SU-DHL-6 (cell line): ENCODE data around the gene NDUFS2.

Source experiments
- H2AFZ ChIP-seq: fragments of 200-600 bp; sonication (generic); 2 replicates; pipeline ENCODE4 v1.6.1; 2014; ENCODE audit warnings: low read depth, mild to moderate bottlenecking, moderate library complexity, mixed read lengths, antibody characterized with exemption, low read length; ENCODE audit not compliant: severe bottlenecking
- H3F3A ChIP-seq: fragments of 200-600 bp; shearing (Covaris generic); 2 replicates; pipeline ENCODE4 v1.6.0; 2016; ENCODE audit warnings: antibody characterized with exemption, mild to moderate bottlenecking; ENCODE audit not compliant: insufficient read depth
- H3K27ac ChIP-seq: fragments of 200-600 bp; sonication (generic); 2 replicates; pipeline ENCODE4 v1.5.1; 2016; ENCODE audit warnings: low read depth, mild to moderate bottlenecking, low read length, moderate library complexity, mixed read lengths
- H3K27me3 ChIP-seq: fragments of 200-600 bp; sonication (generic), shearing (Covaris generic); 2 replicates; pipeline ENCODE4 v1.6.0; 2014; ENCODE audit warnings: mild to moderate bottlenecking, low read length
- H3K36me3 ChIP-seq: fragments of 200-600 bp; sonication (generic); 2 replicates; pipeline ENCODE4 v1.6.1; 2014; ENCODE audit warnings: mild to moderate bottlenecking, low read length, mixed read lengths
- H3K4me2 ChIP-seq: fragments of 300-600, 200-600 bp; shearing (Covaris generic), sonication (generic); 2 replicates; pipeline ENCODE4 v1.6.0; 2014; ENCODE audit warnings: low read length, low read depth, mild to moderate bottlenecking; ENCODE audit not compliant: poor library complexity, severe bottlenecking
- H3K4me3 ChIP-seq: fragments of 200-600 bp; sonication (generic); 2 replicates; pipeline ENCODE4 v1.5.1; 2014; ENCODE audit warnings: antibody characterized with exemption, low read length, mild to moderate bottlenecking, mixed read lengths; ENCODE audit not compliant: insufficient read depth, poor library complexity, severe bottlenecking
- H3K79me2 ChIP-seq: fragments of 200-600 bp; sonication (generic); 2 replicates; pipeline ENCODE4 v1.6.1; 2014; ENCODE audit warnings: mild to moderate bottlenecking, low read length, moderate library complexity; ENCODE audit not compliant: insufficient read depth
- H3K9ac ChIP-seq: fragments of 200-600 bp; sonication (generic); 2 replicates; pipeline ENCODE4 v1.7.0; 2014; ENCODE audit warnings: mild to moderate bottlenecking, low read length
- H3K9me2 ChIP-seq: fragments of 200-600 bp; sonication (generic); replicated peaks from 2 replicates; pipeline ENCODE4 v1.6.1; 2014; ENCODE audit warnings: low read length; ENCODE audit not compliant: insufficient read depth
- H3K9me3 ChIP-seq: fragments of 200-600 bp; sonication (generic); 2 replicates; pipeline ENCODE4 v1.6.1; 2014; ENCODE audit warnings: low read length, mixed read lengths; ENCODE audit not compliant: insufficient read depth
- H4K20me1 ChIP-seq: fragments of 200-600 bp; sonication (generic); 2 replicates; pipeline ENCODE4 v1.6.1; 2014; ENCODE audit warnings: low read depth, mild to moderate bottlenecking, antibody characterized with exemption, low read length, moderate library complexity, mixed read lengths
- EZH2phosphoT487 ChIP-seq: fragments of 200-600 bp; sonication (generic), shearing (Covaris generic); conservative IDR thresholded peaks from 2 replicates; pipeline ENCODE4 v1.6.1; 2018; ENCODE audit warnings: mild to moderate bottlenecking, antibody characterized with exemption, low read length, moderate library complexity, mixed read lengths
- TF ChIP-seq, protein P1 (sequence below): fragments of 200-600 bp; sonication (generic); IDR thresholded peaks from one replicate; pipeline ENCODE4 v1.5.1; 2017; ENCODE audit warnings: antibody characterized with exemption, mild to moderate bottlenecking, low read length, moderate library complexity; ENCODE audit not compliant: insufficient read depth, poor library complexity, severe bottlenecking

The NDUFS2 gene

DNA sequence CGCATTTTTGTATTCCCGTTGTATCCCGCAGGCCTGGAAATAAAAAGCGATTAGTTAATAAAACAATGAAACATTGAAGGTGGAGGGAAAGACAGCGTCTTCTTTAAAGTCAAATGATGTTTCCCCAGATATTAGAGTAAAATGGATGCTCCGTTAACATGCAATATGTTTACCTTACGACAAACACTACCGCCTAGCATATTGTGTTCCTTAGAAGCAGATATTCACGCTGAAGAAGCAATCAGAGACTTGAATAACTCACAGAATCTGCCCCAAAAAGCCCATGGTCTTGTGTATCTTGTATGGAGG, 24.3 kb upstream of the NDUFS2 start:
- Histone ChIP-seq H3K9ac (peak overlapping the region; percentile 69), H3K27ac (no peak overlapping the region), H3K9me2 (no peaks in the 10 kb centered on the region), H3K4me3 (peak overlapping the region; percentile 86), H3F3A (peaks cover 13% of the 10 kb centered on the region; the same call in 1 of the 2 replicates), H3K79me2 (no peaks in the 10 kb centered on the region; the same call in 1 of the 2 replicates), H3K36me3 (no peaks in the 10 kb centered on the region), H3K9me3 (no peaks in the 10 kb centered on the region), H2AFZ (peak overlapping the region; percentile 87), H4K20me1 (no peaks in the 10 kb centered on the region), H3K4me2 (peak overlapping the region; percentile 85), H3K27me3 (no peaks in the 10 kb centered on the region)
- TF ChIP-seq EZH2phosphoT487 = no peak
- TF ChIP-seq, protein P1, sequence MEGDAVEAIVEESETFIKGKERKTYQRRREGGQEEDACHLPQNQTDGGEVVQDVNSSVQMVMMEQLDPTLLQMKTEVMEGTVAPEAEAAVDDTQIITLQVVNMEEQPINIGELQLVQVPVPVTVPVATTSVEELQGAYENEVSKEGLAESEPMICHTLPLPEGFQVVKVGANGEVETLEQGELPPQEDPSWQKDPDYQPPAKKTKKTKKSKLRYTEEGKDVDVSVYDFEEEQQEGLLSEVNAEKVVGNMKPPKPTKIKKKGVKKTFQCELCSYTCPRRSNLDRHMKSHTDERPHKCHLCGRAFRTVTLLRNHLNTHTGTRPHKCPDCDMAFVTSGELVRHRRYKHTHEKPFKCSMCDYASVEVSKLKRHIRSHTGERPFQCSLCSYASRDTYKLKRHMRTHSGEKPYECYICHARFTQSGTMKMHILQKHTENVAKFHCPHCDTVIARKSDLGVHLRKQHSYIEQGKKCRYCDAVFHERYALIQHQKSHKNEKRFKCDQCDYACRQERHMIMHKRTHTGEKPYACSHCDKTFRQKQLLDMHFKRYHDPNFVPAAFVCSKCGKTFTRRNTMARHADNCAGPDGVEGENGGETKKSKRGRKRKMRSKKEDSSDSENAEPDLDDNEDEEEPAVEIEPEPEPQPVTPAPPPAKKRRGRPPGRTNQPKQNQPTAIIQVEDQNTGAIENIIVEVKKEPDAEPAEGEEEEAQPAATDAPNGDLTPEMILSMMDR = no peak

DNA sequence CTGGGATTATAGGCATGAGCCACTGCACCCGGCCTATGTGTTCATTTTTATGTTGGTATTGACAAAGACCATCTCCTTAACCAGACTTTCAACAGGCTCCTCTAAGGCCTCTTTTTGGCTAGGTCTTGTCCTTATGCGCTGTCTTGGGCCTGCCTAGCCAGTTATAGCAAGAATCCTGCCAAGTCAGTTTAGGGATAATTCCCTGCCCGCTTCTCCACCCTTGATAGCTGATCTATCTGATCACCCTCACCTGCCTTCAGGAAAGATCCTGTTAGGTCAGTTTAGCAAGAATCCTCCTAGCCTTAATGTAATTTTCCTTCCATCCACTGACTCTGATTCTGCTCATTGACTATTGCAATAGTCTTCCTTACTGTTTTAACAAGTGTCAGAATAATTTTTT, 22.5 kb upstream of the NDUFS2 start:
- no peak for TF ChIP-seq EZH2phosphoT487
- TF ChIP-seq, protein P1 = no peak
- Histone ChIP-seq H3F3A (peaks cover 17% of the 10 kb centered on the region), H3K9me2 (no peaks in the 10 kb centered on the region), H3K9ac (no peak overlapping the region), H3K27ac (no peak overlapping the region), H3K79me2 (no peaks in the 10 kb centered on the region; the same call in 1 of the 2 replicates), H3K4me3 (no peak overlapping the region), H3K27me3 (no peaks in the 10 kb centered on the region), H3K9me3 (no peaks in the 10 kb centered on the region), H3K4me2 (no peak overlapping the region), H4K20me1 (no peaks in the 10 kb centered on the region), H2AFZ (no peak overlapping the region), H3K36me3 (no peaks in the 10 kb centered on the region)

DNA sequence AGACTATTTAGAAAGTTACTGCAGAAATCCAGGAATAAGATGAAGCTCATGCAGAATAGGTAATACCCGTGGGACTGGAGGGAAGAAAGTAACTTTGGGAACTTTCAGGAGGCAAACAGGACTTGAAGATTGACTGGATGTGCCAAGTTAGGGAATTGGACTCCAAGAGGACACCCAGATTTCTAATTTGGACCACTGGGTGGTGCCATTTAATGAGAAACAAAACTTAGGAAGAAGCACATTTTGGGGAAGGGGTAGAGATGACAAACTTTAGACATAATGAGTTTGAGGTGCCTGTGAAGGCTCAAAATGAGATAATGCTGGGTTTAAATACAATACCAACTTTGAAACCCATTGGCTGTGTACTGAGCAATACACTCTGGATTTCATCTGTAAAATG, 21.5 kb upstream of the NDUFS2 start:
- no peaks in the 10 kb centered on the region; the same call in 1 of the 2 replicates for H3K79me2 ChIP-seq
- H4K20me1 ChIP-seq = no peaks in the 10 kb centered on the region
- H3K9me3 ChIP-seq = no peaks in the 10 kb centered on the region
- H3K27me3 ChIP-seq = no peaks in the 10 kb centered on the region
- no peak overlapping the region for H3K27ac ChIP-seq
- no peaks in the 10 kb centered on the region for H3K9me2 ChIP-seq
- no peaks in the 10 kb centered on the region for H3K36me3 ChIP-seq
- H2AFZ ChIP-seq = no peak overlapping the region
- H3K4me3 ChIP-seq = no peak overlapping the region
- no peak for TF ChIP-seq EZH2phosphoT487
- TF ChIP-seq, protein P1 = no peak
- peaks cover 17% of the 10 kb centered on the region for H3F3A ChIP-seq
- no peak overlapping the region for H3K4me2 ChIP-seq
- H3K9ac ChIP-seq = no peak overlapping the region
